AG04449 (cell line): ENCODE measurements around the gene ATP2C1.

Experiments used
- CTCF ChIA-PET: fragments of 350-600 bp; formaldehyde crosslinking; extraction: SDS; loops from one replicate; lab custom pipeline; 2021; ENCODE audit warnings: antibody characterized with exemption; lab: Yijun Ruan, JAX
- POLR2A ChIA-PET: fragments of 400-600, 350-600 bp; formaldehyde crosslinking; extraction: SDS; loops from one replicate; lab custom pipeline; 2020; ENCODE audit warnings: antibody characterized with exemption, inconsistent platforms; lab: Yijun Ruan, JAX
- DNase-seq: peaks from one replicate; pipeline ENCODE4 v3.0.0-alpha.2; 2010; ENCODE audit warnings: low read depth, low spot score
- H3K4me3 ChIP-seq: 2 replicates; pipeline ENCODE4 v1.5.1; 2011; ENCODE audit warnings: low read depth, mild to moderate bottlenecking, control low read depth, low read length
- TF ChIP-seq, protein P1 (sequence below): IDR thresholded peaks from one replicate; pipeline ENCODE4 v1.5.1; 2011; ENCODE audit warnings: mild to moderate bottlenecking, moderate library complexity, low read length, control low read depth, inconsistent platforms; ENCODE audit not compliant: insufficient read depth; ENCODE audit errors: missing control alignments

Gene ATP2C1

DNA sequence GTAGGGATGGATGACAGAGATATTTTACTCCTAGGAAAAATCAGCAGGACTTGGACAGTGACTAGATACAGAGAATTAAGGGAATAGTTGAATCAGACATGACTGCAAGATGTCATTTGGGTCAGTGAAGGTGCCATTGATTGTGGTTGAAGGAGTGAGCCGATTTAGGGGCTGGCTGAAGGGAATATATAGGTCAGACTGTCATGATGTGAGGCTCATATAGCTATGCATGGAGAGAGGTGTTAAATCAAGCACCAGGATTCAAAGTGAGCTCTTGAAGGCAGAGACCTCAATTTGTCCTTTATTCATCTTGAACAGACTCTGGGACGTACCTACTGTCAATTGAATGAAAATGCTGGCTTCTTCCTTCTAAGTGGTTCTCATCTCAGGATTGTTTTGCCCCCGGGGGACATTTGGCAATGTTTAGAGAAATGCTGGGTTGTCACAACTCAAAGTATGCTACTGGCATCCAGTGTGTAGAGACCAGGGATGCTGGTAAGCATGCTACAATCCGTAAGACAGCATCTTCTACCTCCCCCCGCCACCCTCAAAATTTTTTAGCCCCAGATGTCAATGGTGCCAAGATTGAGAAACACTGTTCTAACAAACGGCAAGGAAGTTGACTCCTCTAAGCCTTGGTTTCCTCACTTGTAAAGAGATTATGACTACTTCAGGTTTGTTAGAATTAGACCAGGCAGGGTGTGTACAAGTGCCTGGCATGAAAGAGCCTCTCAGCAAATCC is 7.8 kb downstream of the ATP2C1 start:
- POLR2A ChIA-PET: no interaction called here

DNA sequence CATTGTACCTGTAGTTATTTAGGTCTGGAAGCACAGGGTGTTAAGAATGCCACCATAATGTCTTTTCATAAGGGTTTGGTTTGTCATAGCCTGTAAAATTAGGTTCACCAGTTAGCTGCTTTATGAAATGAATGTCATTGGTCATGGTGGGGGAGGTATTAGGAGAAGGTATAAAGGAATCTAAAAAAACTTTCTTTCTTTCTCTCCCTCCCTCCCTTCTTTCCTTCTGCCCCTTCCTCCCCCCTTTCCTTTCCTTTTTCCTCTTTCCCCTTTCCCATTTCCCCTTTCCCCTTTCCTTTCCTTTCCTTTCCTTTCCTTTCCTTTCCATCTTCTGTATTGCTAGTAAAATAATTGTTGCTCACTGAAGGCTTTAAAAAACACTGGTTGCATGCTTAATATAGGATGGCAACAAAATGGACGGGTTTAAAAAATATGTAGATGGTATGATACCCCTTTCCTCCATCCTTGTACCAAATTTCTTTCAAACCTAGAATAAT is 9.6 kb downstream of the ATP2C1 start:
- ChIA-PET POLR2A (no interaction called here), CTCF (interaction anchor here (3.0 kb wide), 1 partner anchor 11 kb away, joined by 12 read pairs; the partner anchor contains the start of gene ATP2C1)
- DNase-seq: no peak
- H3K4me3 ChIP-seq: no peak overlapping the region
- TF ChIP-seq, protein P1, sequence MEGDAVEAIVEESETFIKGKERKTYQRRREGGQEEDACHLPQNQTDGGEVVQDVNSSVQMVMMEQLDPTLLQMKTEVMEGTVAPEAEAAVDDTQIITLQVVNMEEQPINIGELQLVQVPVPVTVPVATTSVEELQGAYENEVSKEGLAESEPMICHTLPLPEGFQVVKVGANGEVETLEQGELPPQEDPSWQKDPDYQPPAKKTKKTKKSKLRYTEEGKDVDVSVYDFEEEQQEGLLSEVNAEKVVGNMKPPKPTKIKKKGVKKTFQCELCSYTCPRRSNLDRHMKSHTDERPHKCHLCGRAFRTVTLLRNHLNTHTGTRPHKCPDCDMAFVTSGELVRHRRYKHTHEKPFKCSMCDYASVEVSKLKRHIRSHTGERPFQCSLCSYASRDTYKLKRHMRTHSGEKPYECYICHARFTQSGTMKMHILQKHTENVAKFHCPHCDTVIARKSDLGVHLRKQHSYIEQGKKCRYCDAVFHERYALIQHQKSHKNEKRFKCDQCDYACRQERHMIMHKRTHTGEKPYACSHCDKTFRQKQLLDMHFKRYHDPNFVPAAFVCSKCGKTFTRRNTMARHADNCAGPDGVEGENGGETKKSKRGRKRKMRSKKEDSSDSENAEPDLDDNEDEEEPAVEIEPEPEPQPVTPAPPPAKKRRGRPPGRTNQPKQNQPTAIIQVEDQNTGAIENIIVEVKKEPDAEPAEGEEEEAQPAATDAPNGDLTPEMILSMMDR: no peak

More for the DNA sequence above, 7.8 kb downstream of the ATP2C1 start:
- no peak overlapping the region for H3K4me3 ChIP-seq
- CTCF ChIA-PET: interaction anchor here (3.0 kb wide), 1 partner anchor 9 kb away, joined by 12 read pairs; the partner anchor contains the start of gene ATP2C1
- TF ChIP-seq, protein P1: no peak
- no peak for DNase-seq

DNA sequence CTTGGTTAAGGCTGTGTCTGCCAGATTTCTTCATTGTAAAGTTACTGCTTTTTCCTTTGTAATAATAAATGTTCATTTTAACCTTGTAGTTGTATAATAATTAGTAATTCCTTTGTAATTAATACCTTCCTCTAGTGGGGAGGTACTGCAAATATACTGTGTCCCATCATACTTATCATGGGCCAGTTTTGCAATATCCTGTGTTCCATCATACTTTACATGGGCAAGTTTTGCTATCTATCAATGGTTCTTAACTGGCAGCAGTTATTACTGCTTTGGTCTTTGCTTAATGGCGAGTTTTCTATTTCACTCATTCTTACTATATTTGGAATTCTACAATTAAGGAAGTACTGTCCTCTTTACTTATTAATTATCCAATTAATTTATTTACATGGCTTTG is 10.6 kb downstream of the ATP2C1 start:
- no peak overlapping the region for H3K4me3 ChIP-seq
- ChIA-PET CTCF (interaction anchor here (3.0 kb wide), 1 partner anchor 12 kb away, joined by 12 read pairs; the partner anchor contains the start of gene ATP2C1), POLR2A (no interaction called here)
- no peak for DNase-seq
- TF ChIP-seq, protein P1: no peak

DNA sequence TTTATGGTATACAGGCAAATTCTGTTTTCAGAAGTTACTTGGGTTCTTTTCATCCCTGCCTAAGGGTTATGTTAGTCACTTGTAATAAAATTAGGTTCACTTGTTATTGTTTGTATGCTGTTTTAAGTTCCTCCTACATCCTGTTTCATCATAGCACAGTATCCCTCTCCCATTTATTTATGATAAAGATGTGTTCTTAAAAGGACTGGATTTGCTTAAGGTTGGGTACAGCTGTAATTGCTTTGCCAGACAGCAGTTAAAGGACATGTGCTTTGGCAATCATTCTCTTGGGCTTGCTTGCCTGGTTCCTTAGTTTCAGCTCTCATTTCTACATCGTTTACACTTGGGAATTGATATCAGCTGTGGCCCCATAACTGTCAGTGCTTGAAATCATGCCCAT is 11.7 kb downstream of the ATP2C1 start:
- CTCF ChIA-PET: interaction anchor here (1.5 kb wide), 1 partner anchor 12 kb away, joined by 7 read pairs; the partner anchor contains the start of gene ATP2C1
- POLR2A ChIA-PET: no interaction called here
- TF ChIP-seq, protein P1: no peak
- no peak for DNase-seq
- no peak overlapping the region for H3K4me3 ChIP-seq

DNA sequence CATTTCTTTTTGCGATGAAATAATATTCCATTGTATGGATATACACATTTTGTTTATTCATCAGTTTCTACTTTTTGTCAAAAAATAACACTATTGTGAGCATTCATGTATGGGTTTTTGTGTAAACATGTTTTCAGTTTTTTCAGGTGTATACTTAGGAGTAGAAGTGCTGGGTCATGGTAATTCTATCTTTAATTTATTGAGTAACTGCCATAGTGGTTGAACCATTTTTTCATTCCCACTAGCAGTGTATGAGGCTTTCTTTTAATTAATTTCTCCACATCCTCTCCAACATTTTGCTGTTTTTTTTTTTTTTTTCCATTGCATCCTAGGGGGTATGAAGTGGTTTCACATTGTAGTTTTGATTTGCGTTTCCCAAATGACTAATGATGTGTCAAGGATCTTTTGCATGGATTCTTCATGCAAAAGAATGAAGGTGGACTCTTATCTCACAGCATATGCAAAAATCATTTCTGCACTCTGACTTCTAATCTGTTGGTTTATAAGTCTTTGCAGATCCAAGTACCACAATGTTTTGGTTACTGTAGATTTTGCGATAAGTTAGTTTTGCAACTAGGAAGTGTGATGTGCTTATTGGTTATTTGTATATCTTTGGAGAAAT is 12.6 kb downstream of the ATP2C1 start:
- CTCF ChIA-PET: interaction anchor here (1.5 kb wide), 1 partner anchor 13 kb away, joined by 7 read pairs; the partner anchor contains the start of gene ATP2C1
- no peak for DNase-seq
- POLR2A ChIA-PET: no interaction called here
- no peak overlapping the region for H3K4me3 ChIP-seq
- TF ChIP-seq, protein P1: no peak

DNA sequence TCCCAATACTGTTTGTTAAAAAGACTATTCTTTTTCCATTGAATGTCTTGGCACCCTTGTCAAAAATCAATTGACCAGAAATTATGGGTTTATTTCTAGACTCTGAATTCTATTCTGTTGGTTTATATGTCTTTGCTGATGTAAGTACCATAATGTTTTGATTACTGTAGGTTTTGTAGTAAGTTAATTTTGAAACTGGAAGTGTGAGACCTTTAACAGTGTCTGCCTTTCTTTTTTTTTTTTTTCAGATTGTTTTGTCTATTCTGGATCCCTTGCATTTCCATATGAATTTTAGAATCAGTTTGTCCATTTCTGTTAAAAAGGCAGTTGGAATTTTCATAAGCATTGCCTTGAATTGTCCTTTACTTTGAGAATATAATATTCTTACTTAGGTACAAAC is 13.6 kb downstream of the ATP2C1 start:
- ChIA-PET CTCF (interaction anchor here (0.6 kb wide), 1 partner anchor 43 kb away, joined by 3 read pairs; no protein-coding TSS in a partner anchor), POLR2A (no interaction called here)
- TF ChIP-seq, protein P1: no peak
- no peak for DNase-seq
- H3K4me3 ChIP-seq: no peak overlapping the region
